ENCODE measurements around the gene FOSB.

DNA sequence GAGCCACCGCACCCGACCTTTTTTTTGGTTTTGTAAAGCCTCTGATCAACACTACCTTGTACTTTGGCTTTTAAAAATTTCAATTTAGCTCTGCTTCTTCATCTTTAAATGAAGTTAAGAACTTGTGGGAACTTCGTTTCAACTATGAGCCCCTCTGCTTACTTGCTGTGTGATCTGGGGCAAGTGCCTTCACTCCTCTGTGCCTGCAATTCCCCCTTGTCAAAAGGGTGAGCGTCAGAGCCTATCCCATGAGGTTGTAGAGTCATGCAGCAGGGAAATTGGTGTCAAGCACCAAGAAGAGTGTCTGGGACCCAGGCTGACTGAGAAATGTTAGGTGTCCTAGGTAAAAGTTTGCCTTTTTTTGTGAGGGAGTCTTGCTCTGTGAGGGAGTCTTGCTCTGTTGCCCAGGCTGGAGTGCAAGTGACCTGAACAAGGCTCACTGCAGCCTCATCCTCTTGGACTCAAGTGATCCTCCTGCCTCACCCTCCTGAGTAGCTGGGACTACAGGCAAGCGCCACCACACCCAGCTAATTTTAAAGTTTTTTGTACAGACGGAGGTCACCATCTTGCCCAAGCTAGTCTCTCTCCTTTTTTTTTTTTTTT is 45.2 kb downstream of the FOSB start:
- TF ChIP-seq POLR2A (IDR thresholded peaks at IDR 0.05; ENCODE audit: low read length) (no peak), GATA1 (IDR thresholded peaks at IDR 0.05; ENCODE audit: low read depth, low read length) (no peak)
